ENCODE measurements around the gene ANAPC4. TPM values are rescaled to one million over a fixed set of nuclear protein-coding genes. Genes with fewer than 3 reads are reported as not detected.

The ANAPC4 gene
- total RNA-seq, 1 donor from 2014 or later, result 19.2 TPM

GRCh38 chr4:25439918-25440477 lies 62.9 kb downstream of the ANAPC4 start:
- Histone ChIP-seq H3K79me2 (ENCODE audit: insufficient read depth, low read length) (no peaks in the 10 kb centered on the region), H3K27me3 (ENCODE audit: insufficient read depth, low read length) (no peaks in the 10 kb centered on the region), H4K20me1 (ENCODE audit: insufficient read depth, low read length) (no peaks in the 10 kb centered on the region), H3K9ac (ENCODE audit: low read length) (no peak overlapping the region), H2AFZ (ENCODE audit: low read depth, low read length) (no peak overlapping the region), H3K4me1 (ENCODE audit: insufficient read depth, low read length) (no peaks in the 10 kb centered on the region), H3K4me2 (ENCODE audit: low read length) (no peak overlapping the region), H3K27ac (ENCODE audit: low read depth, low read length) (no peak overlapping the region), H3K4me3 (ENCODE audit: insufficient read depth, low read depth, low read length) (no peak overlapping the region), H3K36me3 (ENCODE audit: insufficient read depth, low read length) (no peaks in the 10 kb centered on the region), H3K9me3 (ENCODE audit: insufficient read depth, low read depth, low read length) (no peaks in the 10 kb centered on the region)
- FAIRE-seq (no peak), DNase-seq (ENCODE audit: low read depth) (peak; percentile 40)
- no peaks in the 10 kb centered on the region for H3K36me3 Mint-ChIP-seq (ENCODE audit: low read depth, unreplicated experiment)
- no peak for TF ChIP-seq EZH2 (IDR thresholded peaks at IDR 0.05; ENCODE audit: insufficient read depth, low read length)
- TF ChIP-seq, protein P1, sequence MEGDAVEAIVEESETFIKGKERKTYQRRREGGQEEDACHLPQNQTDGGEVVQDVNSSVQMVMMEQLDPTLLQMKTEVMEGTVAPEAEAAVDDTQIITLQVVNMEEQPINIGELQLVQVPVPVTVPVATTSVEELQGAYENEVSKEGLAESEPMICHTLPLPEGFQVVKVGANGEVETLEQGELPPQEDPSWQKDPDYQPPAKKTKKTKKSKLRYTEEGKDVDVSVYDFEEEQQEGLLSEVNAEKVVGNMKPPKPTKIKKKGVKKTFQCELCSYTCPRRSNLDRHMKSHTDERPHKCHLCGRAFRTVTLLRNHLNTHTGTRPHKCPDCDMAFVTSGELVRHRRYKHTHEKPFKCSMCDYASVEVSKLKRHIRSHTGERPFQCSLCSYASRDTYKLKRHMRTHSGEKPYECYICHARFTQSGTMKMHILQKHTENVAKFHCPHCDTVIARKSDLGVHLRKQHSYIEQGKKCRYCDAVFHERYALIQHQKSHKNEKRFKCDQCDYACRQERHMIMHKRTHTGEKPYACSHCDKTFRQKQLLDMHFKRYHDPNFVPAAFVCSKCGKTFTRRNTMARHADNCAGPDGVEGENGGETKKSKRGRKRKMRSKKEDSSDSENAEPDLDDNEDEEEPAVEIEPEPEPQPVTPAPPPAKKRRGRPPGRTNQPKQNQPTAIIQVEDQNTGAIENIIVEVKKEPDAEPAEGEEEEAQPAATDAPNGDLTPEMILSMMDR (IDR thresholded peaks at IDR 0.05; ENCODE audit: insufficient read depth, low read depth, low read length), result peak; percentile 91
- H3K9me3 Mint-ChIP-seq (ENCODE audit: unreplicated experiment), result no peaks in the 10 kb centered on the region
- no peak overlapping the region for H3K4me3 Mint-ChIP-seq (ENCODE audit: unreplicated experiment)
- peaks cover 10% of the 10 kb centered on the region for H3K27me3 Mint-ChIP-seq (ENCODE audit: low read depth, unreplicated experiment)
- no peak overlapping the region for H3K27ac Mint-ChIP-seq (ENCODE audit: unreplicated experiment)
- no peaks in the 10 kb centered on the region for H3K4me1 Mint-ChIP-seq (ENCODE audit: low read depth, unreplicated experiment)

DNA sequence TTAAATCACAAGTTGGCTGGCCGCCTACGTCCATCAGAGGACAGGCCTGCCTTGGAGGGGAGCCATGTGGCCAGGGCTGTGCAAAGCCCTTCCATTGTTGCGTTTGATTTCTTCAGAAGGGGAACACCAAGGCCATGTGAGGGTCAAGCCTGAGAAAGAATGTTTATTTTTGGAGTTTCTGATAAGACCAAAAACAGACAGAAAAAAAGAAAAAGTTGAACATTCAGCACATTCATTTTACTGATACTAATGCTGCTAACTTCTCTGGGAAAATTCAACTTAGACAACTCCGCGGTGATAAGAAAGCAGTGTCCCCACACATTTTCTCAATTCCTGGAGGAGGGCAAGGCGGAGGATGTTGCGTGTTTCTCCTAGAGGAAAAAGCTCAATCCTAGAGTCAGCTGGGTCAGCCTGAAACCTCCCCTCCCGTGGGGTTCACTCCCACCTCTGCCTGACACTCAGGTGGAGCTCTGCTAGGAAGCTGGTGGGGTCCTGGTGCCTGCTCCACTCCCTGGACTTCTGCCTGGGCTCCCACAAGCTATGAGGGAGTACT lies 63.5 kb downstream of the ANAPC4 start:
- Mint-ChIP-seq H3K4me3 (ENCODE audit: unreplicated experiment) (no peak overlapping the region), H3K27ac (ENCODE audit: unreplicated experiment) (no peak overlapping the region), H3K27me3 (ENCODE audit: low read depth, unreplicated experiment) (peaks cover 16% of the 10 kb centered on the region), H3K36me3 (ENCODE audit: low read depth, unreplicated experiment) (no peaks in the 10 kb centered on the region), H3K4me1 (ENCODE audit: low read depth, unreplicated experiment) (no peaks in the 10 kb centered on the region), H3K9me3 (ENCODE audit: unreplicated experiment) (no peaks in the 10 kb centered on the region)
- peak; percentile 1 for DNase-seq (ENCODE audit: low read depth)
- Histone ChIP-seq H4K20me1 (ENCODE audit: insufficient read depth, low read length) (no peaks in the 10 kb centered on the region), H3K4me2 (ENCODE audit: low read length) (peak overlapping the region; percentile 1), H3K36me3 (ENCODE audit: insufficient read depth, low read length) (no peaks in the 10 kb centered on the region), H3K27ac (ENCODE audit: low read depth, low read length) (no peak overlapping the region), H3K9me3 (ENCODE audit: insufficient read depth, low read depth, low read length) (no peaks in the 10 kb centered on the region), H3K9ac (ENCODE audit: low read length) (no peak overlapping the region), H3K4me3 (ENCODE audit: insufficient read depth, low read depth, low read length) (no peak overlapping the region), H3K79me2 (ENCODE audit: insufficient read depth, low read length) (no peaks in the 10 kb centered on the region), H3K4me1 (ENCODE audit: insufficient read depth, low read length) (no peaks in the 10 kb centered on the region), H2AFZ (ENCODE audit: low read depth, low read length) (no peak overlapping the region), H3K27me3 (ENCODE audit: insufficient read depth, low read length) (no peaks in the 10 kb centered on the region)
- FAIRE-seq, result no peak
- TF ChIP-seq, protein P1 (IDR thresholded peaks at IDR 0.05; ENCODE audit: insufficient read depth, low read depth, low read length), result no peak
- no peak for TF ChIP-seq EZH2 (IDR thresholded peaks at IDR 0.05; ENCODE audit: insufficient read depth, low read length)

GRCh38 chr4:25441519-25442117 lies 64.6 kb downstream of the ANAPC4 start:
- Mint-ChIP-seq H3K4me1 (ENCODE audit: low read depth, unreplicated experiment) (no peaks in the 10 kb centered on the region), H3K4me3 (ENCODE audit: unreplicated experiment) (no peak overlapping the region), H3K27me3 (ENCODE audit: low read depth, unreplicated experiment) (peaks cover 21% of the 10 kb centered on the region), H3K9me3 (ENCODE audit: unreplicated experiment) (no peaks in the 10 kb centered on the region), H3K27ac (ENCODE audit: unreplicated experiment) (no peak overlapping the region), H3K36me3 (ENCODE audit: low read depth, unreplicated experiment) (no peaks in the 10 kb centered on the region)
- no peaks in the 10 kb centered on the region for H3K27me3 ChIP-seq (ENCODE audit: insufficient read depth, low read length)
- H3K4me2 ChIP-seq (ENCODE audit: low read length), result no peak overlapping the region
- peak; percentile 36 for DNase-seq (ENCODE audit: low read depth)
- H3K9ac ChIP-seq (ENCODE audit: low read length), result no peak overlapping the region
- no peaks in the 10 kb centered on the region for H3K9me3 ChIP-seq (ENCODE audit: insufficient read depth, low read depth, low read length)
- no peaks in the 10 kb centered on the region for H3K4me1 ChIP-seq (ENCODE audit: insufficient read depth, low read length)
- no peaks in the 10 kb centered on the region for H4K20me1 ChIP-seq (ENCODE audit: insufficient read depth, low read length)
- no peak for FAIRE-seq
- H3K4me3 ChIP-seq (ENCODE audit: insufficient read depth, low read depth, low read length), result no peak overlapping the region
- H3K27ac ChIP-seq (ENCODE audit: low read depth, low read length), result no peak overlapping the region
- no peak overlapping the region for H2AFZ ChIP-seq (ENCODE audit: low read depth, low read length)
- no peak for TF ChIP-seq EZH2 (IDR thresholded peaks at IDR 0.05; ENCODE audit: insufficient read depth, low read length)
- TF ChIP-seq, protein P1 (IDR thresholded peaks at IDR 0.05; ENCODE audit: insufficient read depth, low read depth, low read length), result peak; percentile 87
- no peaks in the 10 kb centered on the region for H3K79me2 ChIP-seq (ENCODE audit: insufficient read depth, low read length)
- H3K36me3 ChIP-seq (ENCODE audit: insufficient read depth, low read length), result no peaks in the 10 kb centered on the region
